GM19324 (cell line): ENCODE results near the gene SNTN.
"Not testable (repeated sequence)": the region's sequence is repeated elsewhere in the genome, so short reads cannot be mapped to it uniquely, and the experiment has no call there.

Experiments used
- ATAC-seq: cut with Tn5 transposase; IDR thresholded peaks from one replicate; pipeline ENCODE4 v1.9.1; 2021; ENCODE audit warnings: mild to moderate bottlenecking, moderate library complexity; ENCODE audit not compliant: unreplicated experiment, low FRiP score

The SNTN gene

DNA sequence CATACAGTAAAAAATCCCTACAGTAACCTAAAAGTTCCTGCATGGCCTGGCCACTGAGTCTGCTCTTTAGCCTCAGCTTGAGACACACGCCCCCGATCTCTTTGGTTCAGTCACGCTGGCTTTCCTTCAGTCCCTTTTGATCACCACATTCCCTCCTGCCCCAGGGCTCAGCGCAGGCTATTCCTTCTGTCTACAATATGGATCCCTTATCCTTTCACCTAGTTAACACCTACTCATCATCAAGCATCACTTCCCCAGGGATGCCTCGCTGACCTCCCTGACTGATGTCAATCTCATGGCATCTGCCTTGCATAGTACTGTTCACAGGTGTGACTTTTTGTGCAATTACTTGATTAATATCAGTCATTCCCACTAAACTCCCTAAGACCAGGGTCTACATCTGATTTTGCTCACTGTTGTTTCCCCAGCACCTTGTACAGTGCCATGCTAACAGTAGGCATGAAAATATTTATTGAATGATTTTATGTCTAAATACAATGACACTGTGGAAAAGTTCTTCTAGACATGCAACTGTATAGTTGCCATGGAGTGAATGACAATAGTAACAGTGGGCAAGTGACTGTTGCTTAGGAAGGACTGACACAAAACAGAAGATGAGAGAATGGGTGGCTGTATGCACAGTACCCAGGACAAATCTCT lies at the start of gene SNTN:
Gene SNTN (plus strand): TSS at position 610 of the 660 bp plus-strand sequence. CDS start 13 bp downstream, at position 623.
- ATAC-seq = no peak

DNA sequence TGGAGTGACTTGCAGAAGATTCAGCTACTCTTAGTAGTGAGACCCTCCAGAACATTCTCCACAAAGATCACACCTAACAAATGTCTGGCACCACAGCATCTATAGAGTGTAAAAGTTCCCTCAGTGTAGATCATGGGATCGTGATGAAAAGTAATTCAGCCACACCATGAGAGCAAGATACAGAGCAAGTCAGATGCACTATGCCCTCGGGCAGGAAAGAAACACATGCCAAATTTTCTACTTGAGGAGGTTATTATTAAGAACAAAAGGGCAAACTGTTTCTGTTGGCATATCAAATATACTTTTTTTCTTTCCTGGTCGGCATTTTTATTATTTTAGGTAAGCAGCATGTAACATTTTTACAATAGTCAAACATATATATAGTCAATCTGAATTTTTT lies 44.8 kb upstream of the SNTN start:
- ATAC-seq = no peak

- no peak for ATAC-seq
Measured at GRCh38 chr3:63609408-63609807, 43.1 kb upstream of the SNTN start.

GRCh38 chr3:63609834-63610233 lies 42.6 kb upstream of the SNTN start:
- no peak for ATAC-seq

GRCh38 chr3:63611382-63611781 lies 41.1 kb upstream of the SNTN start:
- ATAC-seq = no peak

DNA sequence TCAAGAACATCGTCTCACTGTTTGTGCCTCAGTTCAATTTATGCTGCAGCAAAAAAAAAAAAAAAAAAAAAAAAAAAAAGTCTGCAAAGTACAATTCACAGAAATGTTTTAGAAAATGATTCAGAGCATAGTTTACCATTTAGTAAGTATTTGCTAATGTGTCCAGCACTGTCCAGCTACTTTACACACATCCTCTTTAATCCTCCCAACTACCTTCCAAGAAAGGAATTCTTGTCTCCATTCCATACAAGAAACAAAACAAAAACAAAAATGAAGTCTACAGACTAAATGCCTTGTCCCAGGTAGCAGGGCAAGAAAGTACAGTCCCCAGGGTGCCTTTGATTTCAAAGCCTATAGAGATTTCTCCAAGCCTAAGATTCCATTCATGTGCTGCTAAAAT lies 38.9 kb upstream of the SNTN start:
- no peak for ATAC-seq

- no peak for ATAC-seq
Measured at GRCh38 chr3:63617391-63617790, 35.1 kb upstream of the SNTN start.

GRCh38 chr3:63624941-63625560 lies 27.4 kb upstream of the SNTN start:
- no peak for ATAC-seq

- ATAC-seq = no peak
Measured at GRCh38 chr3:63631670-63632069, 20.8 kb upstream of the SNTN start.

DNA sequence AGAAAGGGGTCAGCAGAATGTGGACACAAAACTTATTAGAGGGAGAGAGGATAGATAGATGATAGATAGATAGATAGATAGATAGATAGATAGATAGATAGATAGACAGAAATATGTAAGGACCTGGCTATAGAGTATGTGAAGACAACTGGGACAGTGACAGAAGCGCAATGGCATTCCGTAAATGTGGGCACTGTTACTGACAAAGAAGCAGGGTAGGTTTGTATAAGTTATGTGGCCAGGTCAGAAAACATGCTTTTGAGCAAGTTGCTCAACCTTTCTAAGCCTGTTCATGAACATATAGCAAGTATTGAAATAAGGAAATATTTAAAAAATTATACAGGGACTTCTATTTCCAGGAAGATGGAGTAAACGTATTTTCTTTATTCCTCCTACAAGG lies 17.3 kb upstream of the SNTN start:
- no peak for ATAC-seq

DNA sequence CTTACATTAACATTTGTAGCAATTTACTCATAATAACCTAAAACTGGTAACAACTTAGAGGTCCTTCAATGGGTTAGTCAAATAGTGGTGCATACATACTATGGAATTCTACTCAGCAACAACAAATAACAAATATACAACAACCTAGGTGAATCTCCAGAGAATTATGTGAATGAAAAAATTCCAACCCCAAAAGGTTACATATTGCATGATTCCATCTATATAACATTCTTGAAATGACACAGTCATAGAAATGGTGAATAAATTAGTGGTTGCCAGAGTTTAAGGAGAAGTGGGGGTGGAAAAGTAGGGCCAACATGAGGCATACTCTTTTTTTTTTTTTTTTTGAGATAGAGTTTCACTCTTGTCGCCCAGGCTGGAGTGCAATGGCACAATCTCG lies 12.7 kb upstream of the SNTN start:
- ATAC-seq = no peak

DNA sequence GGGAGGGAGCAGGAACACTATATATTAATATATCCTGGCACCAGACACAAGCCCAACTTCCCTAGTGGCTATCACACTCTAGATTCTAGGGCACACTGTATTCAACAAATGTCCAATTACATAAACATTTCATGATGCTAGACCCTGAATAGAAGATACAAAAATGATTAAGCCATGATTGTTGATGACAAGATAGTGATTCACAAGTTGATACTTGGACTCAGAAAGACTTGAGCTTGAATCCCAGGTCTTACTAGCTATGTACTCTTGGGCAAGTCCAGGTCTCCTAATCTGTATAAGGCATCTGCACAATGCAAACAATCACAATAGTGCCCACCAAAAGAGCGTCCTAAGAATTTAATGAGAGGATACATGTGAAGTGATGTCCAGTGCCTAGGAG lies 10.0 kb upstream of the SNTN start:
- ATAC-seq = no peak

DNA sequence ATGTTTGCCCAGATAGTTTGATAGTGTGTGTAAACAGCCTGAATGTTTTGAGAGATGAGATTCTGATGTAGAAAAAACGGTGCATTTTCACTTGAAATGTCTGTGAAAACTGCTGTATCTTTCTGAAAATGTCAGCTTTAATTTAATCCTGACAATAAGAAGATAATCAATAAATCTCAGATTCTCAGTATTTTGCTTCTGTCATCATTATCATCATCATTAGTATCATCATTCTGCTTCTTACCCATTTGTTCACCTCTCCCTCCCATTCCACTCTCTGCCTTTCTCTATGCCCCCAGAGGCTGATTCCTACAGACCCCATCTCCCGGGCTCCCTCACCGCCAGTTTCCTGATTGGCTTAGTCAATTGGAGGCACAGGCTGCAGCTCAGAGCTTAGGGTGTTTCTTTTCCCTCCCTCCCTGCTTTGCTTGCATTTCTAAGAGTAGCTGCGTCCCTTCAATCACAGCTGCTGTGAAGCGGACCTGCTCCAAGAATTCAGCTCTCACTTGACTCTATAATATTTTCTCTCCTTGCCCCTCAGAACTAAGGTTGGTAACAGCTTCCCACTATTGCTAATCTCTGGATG lies 8.2 kb upstream of the SNTN start:
- ATAC-seq = no peak

DNA sequence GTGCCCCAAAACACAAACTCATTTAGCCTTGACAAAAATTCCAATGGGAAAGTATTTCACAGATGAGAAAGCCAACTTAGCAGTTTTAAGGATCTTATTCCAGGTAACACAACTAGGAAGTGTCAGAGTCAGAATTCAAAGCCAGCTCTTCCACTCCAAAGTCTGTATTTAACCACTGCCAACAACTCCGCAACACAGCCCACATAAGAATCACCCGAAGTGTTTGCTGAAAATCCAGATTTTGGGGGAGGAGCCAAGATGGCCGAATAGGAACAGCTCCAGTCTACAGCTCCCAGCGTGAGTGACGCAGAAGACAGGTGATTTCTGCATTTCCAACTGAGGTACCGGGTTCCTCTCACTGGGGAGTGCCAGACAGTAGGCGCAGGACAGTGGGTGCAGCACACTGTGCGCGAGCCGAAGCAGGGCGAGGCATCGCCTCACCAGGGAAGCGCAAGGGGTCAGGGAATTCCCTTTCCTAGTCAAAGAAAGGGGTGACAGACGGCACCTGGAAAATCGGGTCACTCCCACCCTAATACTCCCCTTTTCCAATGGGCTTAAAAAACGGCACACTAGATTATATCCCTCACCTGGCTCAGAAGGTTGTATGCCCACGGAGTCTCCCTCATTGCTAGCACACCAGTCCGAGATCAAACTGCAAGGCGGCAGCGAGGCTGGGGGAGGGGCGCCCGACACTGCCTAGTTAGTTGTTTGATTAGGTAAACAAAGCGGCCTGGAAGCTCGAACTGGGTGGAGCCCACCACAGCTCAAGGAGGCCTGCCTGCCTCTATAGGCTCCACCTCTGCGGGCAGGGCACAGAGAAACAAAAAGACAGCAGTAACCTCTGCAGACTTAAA lies 7.3 kb upstream of the SNTN start:
- not testable (repeated sequence) for ATAC-seq

GRCh38 chr3:63654211-63654610 lies 1.7 kb downstream of the SNTN start:
- no peak for ATAC-seq

GRCh38 chr3:63654931-63655330 lies 2.5 kb downstream of the SNTN start:
- ATAC-seq = no peak

DNA sequence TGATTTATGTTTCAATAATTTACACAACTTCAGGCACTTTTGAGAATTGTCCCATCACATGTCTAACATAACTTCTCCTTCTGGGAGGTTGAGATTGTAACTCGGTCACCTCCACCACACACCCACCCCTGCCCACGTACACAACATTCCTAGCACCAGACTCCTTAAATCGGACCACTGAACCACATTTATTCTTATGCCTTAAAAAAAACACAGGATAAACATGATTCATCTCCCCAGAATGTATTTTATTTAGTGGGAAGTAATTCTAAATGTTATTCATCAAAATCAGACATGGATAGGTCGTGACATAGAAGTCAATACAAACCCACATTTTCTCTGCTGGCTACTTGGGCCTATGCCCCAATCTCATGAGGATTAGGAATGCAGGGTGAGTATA lies 3.0 kb downstream of the SNTN start:
- no peak for ATAC-seq

GRCh38 chr3:63656786-63657185 lies 4.3 kb downstream of the SNTN start:
- ATAC-seq = no peak

- ATAC-seq = no peak
Measured at GRCh38 chr3:63661242-63661641, 8.8 kb downstream of the SNTN start.

GRCh38 chr3:63662011-63662410 lies 9.5 kb downstream of the SNTN start:
- no peak for ATAC-seq

DNA sequence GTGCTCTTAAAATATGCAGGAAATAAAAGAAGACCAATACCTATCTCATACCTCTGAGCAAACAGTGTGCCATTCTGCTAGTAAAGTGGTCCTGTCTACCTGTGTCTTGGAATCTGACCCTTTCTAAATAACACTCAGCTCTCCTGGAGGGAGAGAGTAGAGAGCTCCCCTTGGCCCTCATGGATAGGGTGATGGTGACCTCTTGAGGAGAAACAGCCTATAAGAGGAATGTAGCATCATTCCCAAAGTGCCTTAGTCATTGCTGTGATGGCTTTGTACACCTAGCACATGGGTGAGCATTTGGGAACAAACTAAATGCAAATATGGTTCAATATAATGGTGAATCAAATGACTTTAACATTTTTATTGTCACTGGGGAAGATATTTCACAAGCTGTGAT lies 10.0 kb downstream of the SNTN start:
- ATAC-seq = no peak
